Measurements from ENCODE around the gene CCDC85B. TPM values are rescaled to one million over a fixed set of nuclear protein-coding genes. Genes with fewer than 3 reads are reported as not detected.

CCDC85B gene
- total and polyA plus RNA-seq, 2 of the 8 experiments (the other 6 are each of a cell fraction or from before 2014, with no cell fraction given), result 19.8 to 30.8 TPM

DNA sequence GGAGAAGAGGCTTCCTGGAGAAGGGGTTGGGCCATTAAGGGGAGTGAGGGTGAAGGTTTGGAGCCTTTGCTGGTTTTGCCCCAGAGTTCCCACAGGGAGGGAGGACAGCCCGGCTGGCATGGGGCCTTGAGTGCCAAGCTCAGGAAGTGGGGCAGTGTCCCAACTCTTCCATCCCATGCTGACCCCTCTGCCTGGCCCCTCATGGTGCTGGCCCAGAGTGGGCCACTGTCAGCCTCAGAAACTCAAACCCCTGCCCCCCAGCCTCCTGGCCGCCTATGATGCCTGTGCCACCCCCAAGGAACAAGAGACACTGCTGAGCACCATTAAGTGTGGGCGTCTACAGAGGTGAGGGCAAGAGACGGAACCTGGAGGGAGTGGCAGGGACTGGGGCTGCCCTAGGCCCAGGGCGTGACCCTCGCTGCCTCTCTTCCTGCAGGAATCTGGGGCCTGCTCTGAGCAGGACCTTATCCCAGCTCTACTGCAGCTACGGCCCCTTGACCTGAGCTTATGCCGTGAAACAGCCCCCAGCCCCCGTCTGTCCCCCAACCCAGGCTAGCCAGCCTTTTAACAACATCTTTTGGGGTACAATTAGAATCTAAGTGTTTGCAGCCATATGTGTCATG is 24.8 kb upstream of the CCDC85B start:
- peaks cover 0 to 14% (median 4%) of the 10 kb centered on the region in 4 experiments; a peak in 3 of 7 replicates for H3K27me3 ChIP-seq (replicated peaks in 1 of 4; ENCODE audit: control insufficient read depth in 3 of 4, extremely low read depth in 1 of 4, insufficient read depth in 3 of 4, low read length in 3 of 4)
- no peak overlapping the region for H3K23ac ChIP-seq (ENCODE audit: insufficient read length)
- no peak overlapping the region for H3K4ac ChIP-seq (replicated peaks; ENCODE audit: insufficient read length, low read depth, low read length)
- H3K23me2 ChIP-seq (ENCODE audit: low read depth, low read length), result peaks cover 12% of the 10 kb centered on the region; the same call in 1 of the 2 replicates
- no peak overlapping the region for H3K4me2 ChIP-seq (ENCODE audit: insufficient read depth in 1 of 2, low read depth in 2 of 2, low read length in 2 of 2)
- no peak overlapping the region for H3K14ac ChIP-seq (ENCODE audit: insufficient read length)
- no peaks in the 10 kb centered on the region for H3K9me3 ChIP-seq (ENCODE audit: insufficient read depth in 2 of 2, low read depth in 1 of 2, low read length in 1 of 2)
- TF ChIP-seq CTBP2 (IDR thresholded peaks at IDR 0.05; ENCODE audit: borderline replicate concordance, insufficient read depth, insufficient read length, low read length) (no peak), POLR2AphosphoS5 (IDR thresholded peaks at IDR 0.05; ENCODE audit: low read depth, low read length) (0 out of 2 replicates have a peak, but pooled peaks have one; percentile 20)
- 90% methylated on average over 8 of the region's 9 CpGs; no CpG with 5 or more reads in 1 of the 2 experiments for WGBS, 2 experiments (ENCODE audit: extremely low coverage in 1 of 2, insufficient coverage in 1 of 2, insufficient read length in 1 of 2, insufficient replicate concordance in 2 of 2, low coverage in 1 of 2, low lambda C conversion rate in 2 of 2, missing lambda C conversion rate in 1 of 2)
- no peak overlapping the region for H3K4me3 ChIP-seq (ENCODE audit: extremely low read depth in 1 of 4, insufficient read depth in 2 of 4, low read depth in 3 of 4, low read length in 4 of 4)
- H3K56ac ChIP-seq (replicated peaks; ENCODE audit: insufficient read length, low read depth, low read length), result no peak overlapping the region
- H2BK20ac ChIP-seq (ENCODE audit: low read length), result no peak overlapping the region
- no peak overlapping the region for H2BK15ac ChIP-seq (ENCODE audit: low read length)
- no peak overlapping the region for H2BK5ac ChIP-seq (ENCODE audit: low read depth, low read length)
- H4K5ac ChIP-seq (ENCODE audit: insufficient read length, low read depth, low read length), result no peak overlapping the region
- DNase-seq (ENCODE audit: low read depth in 1 of 2, low spot score in 2 of 2) (no peak), FAIRE-seq (no peak)
- no peak overlapping the region; a peak in 1 of 7 replicates for H3K9ac ChIP-seq (replicated peaks in 1 of 4; ENCODE audit: extremely low read depth in 1 of 4, low read depth in 3 of 4, low read length in 3 of 4)
- H3K18ac ChIP-seq (ENCODE audit: extremely low read depth, low read length), result no peak overlapping the region
- H4K8ac ChIP-seq (ENCODE audit: extremely low read depth, insufficient read depth, low read length), result no peak overlapping the region
- no peaks in the 10 kb centered on the region; the same call in 1 of the 2 replicates for H3K79me1 ChIP-seq (ENCODE audit: low read depth, low read length)
- peaks cover 0 to 9% (median 7%) of the 10 kb centered on the region in 4 experiments; a peak in 5 of 7 replicates for H3K4me1 ChIP-seq (replicated peaks in 1 of 4; ENCODE audit: control insufficient read depth in 3 of 4, insufficient read depth in 4 of 4, low read length in 3 of 4)
- H4K20me1 ChIP-seq (replicated peaks in 1 of 2; ENCODE audit: control insufficient read depth in 1 of 2, insufficient read depth in 2 of 2, low read length in 2 of 2), result no peaks in the 10 kb centered on the region
- H4K91ac ChIP-seq (replicated peaks; ENCODE audit: insufficient read length, low read length), result no peak overlapping the region
- no peak overlapping the region for H2BK120ac ChIP-seq (replicated peaks; ENCODE audit: low read depth, low read length)
- no peak overlapping the region for H2BK12ac ChIP-seq (ENCODE audit: low read depth, low read length)
- no peak overlapping the region for H2AK5ac ChIP-seq (ENCODE audit: low read depth, low read length)
- no peak overlapping the region for H3K27ac ChIP-seq (ENCODE audit: low read depth, low read length)
- ChIA-PET CTCF (ENCODE audit: partially characterized antibody) (interaction anchor here (0.5 to 9.9 kb wide), 5 partner anchors 13 to 228 kb away, joined by 3 to 191 read pairs (median 71); partner anchors contain the start of genes CCDC85B, FIBP and SIPA1), POLR2A (ENCODE audit: partially characterized antibody) (interaction anchor here (38.3 to 39.7 kb wide), 2 partner anchors 9 to 10 kb away, joined by 1071 read pairs; partner anchors contain the start of genes CCDC85B, CFL1, CTSW and EFEMP2)
- peaks cover 5 to 17% (median 14%) of the 10 kb centered on the region in 4 experiments for H3K36me3 ChIP-seq (ENCODE audit: control insufficient read depth in 2 of 4, insufficient read depth in 4 of 4, low read length in 3 of 4)
- H3K79me2 ChIP-seq (ENCODE audit: control insufficient read depth in 1 of 2, insufficient read depth in 2 of 2, low read length in 2 of 2), result peaks cover 0 to 5% of the 10 kb centered on the region in 2 experiments; a peak in 1 of 4 replicates
- no peak overlapping the region for H2AFZ ChIP-seq (ENCODE audit: low read length)

Measured in H1 (cell line).